SK-N-SH (cell line): ENCODE data around the gene TBPL1. TPM values are rescaled to one million over a fixed set of nuclear protein-coding genes. Genes with fewer than 3 reads are reported as not detected.

ENCODE experiments used
- CTCF ChIA-PET: fragments of 300-600, 350-600 bp; formaldehyde crosslinking; extraction: SDS; loops from one replicate; lab custom pipeline; 2021; lab: Yijun Ruan, JAX
- POLR2A ChIA-PET: fragments of 350-600 bp; sonication (Branson Sonifier 250); formaldehyde crosslinking; extraction: SDS; loops from one replicate; lab custom pipeline; 2020; ENCODE audit warnings: antibody characterized with exemption, inconsistent platforms; lab: Yijun Ruan, JAX
- DNase-seq: peaks from one replicate; pipeline ENCODE4 v3.0.0; 2012
- H2AFZ ChIP-seq: fragments of 200-600 bp; sonication (generic); 2 replicates; pipeline ENCODE4 v1.8.1; 2016; ENCODE audit warnings: antibody characterized with exemption, mild to moderate bottlenecking, low read depth
- H3F3A ChIP-seq: fragments of 200-600 bp; sonication (generic); replicated peaks from 2 replicates; pipeline ENCODE3; 2016; ENCODE audit warnings: antibody characterized with exemption, mild to moderate bottlenecking; ENCODE audit not compliant: insufficient read depth
- H3K27ac ChIP-seq, 2 experiments: fragments of 200-500 bp in 1 of 2; fragments of 200-600 bp in 1 of 2; sonication (Bioruptor generic) in 1 of 2; sonication (generic), shearing (Covaris generic) in 1 of 2; 2 replicates each; pipeline versions ENCODE4 v1.5.1 to v1.6.1; 2014 to 2016; ENCODE audit warnings: low read depth in 2 of 2, inconsistent platforms in 1 of 2, low read length in 1 of 2, mild to moderate bottlenecking in 1 of 2, mixed read lengths in 1 of 2
- H3K27me3 ChIP-seq: fragments of 200-600 bp; sonication (generic), shearing (Covaris generic); 2 replicates; pipeline ENCODE4 v1.6.1; 2016; ENCODE audit warnings: mixed run types; ENCODE audit not compliant: insufficient read depth
- H3K36me3 ChIP-seq, 2 experiments: fragments of 200-500 bp in 1 of 2; fragments of 200-600 bp in 1 of 2; sonication (Bioruptor generic) in 1 of 2; sonication (generic) in 1 of 2; replicated peaks in 1 of 2; 2 replicates each; pipeline versions ENCODE3 to v1.5.1; 2014 to 2016; ENCODE audit warnings: low read length in 1 of 2, mild to moderate bottlenecking in 1 of 2; ENCODE audit not compliant: insufficient read depth in 2 of 2, control insufficient read depth in 1 of 2
- H3K4me1 ChIP-seq, 2 experiments: fragments of 200-500 bp in 1 of 2; fragments of 200-600 bp in 1 of 2; sonication (Bioruptor generic) in 1 of 2; sonication (generic), shearing (Covaris generic) in 1 of 2; 2 replicates each; pipeline versions ENCODE4 v1.5.1 to v1.6.1; 2014 to 2016; ENCODE audit warnings: low read depth in 1 of 2, low read length in 1 of 2, mixed run types in 1 of 2; ENCODE audit not compliant: insufficient read depth in 2 of 2, control insufficient read depth in 1 of 2
- H3K4me2 ChIP-seq: fragments of 200-600 bp; sonication (generic), shearing (Covaris generic); 2 replicates; pipeline ENCODE4 v1.6.1; 2017; ENCODE audit warnings: mixed run types
- H3K4me3 ChIP-seq, 2 experiments: fragments of 200-500 bp in 1 of 2; fragments of 200-600 bp in 1 of 2; sonication (Bioruptor generic) in 1 of 2; sonication (generic), shearing (Covaris generic) in 1 of 2; 2 replicates each; pipeline versions ENCODE4 v1.5.1 to v1.8.1; 2014 to 2016; ENCODE audit warnings: low read depth in 2 of 2, inconsistent platforms in 1 of 2, low read length in 1 of 2, mild to moderate bottlenecking in 1 of 2, mixed read lengths in 1 of 2, moderate library complexity in 1 of 2
- H3K79me2 ChIP-seq: fragments of 200-600 bp; sonication (generic); 2 replicates; pipeline ENCODE4 v1.8.1; 2017; ENCODE audit warnings: mild to moderate bottlenecking; ENCODE audit not compliant: insufficient read depth
- H3K9ac ChIP-seq: fragments of 200-600 bp; sonication (generic); 2 replicates; pipeline ENCODE4 v1.6.1; 2017; ENCODE audit warnings: mixed run types
- H3K9me2 ChIP-seq: fragments of 200-600 bp; sonication (generic); 2 replicates; pipeline ENCODE4 v1.6.1; 2017; ENCODE audit warnings: mixed run types
- H3K9me3 ChIP-seq: fragments of 200-600 bp; sonication (generic); 2 replicates; pipeline ENCODE4 v1.6.1; 2017; ENCODE audit warnings: mixed run types, mild to moderate bottlenecking, moderate library complexity
- H4K20me1 ChIP-seq: fragments of 200-600 bp; sonication (generic); 2 replicates; pipeline ENCODE4 v1.6.1; 2017; ENCODE audit warnings: mild to moderate bottlenecking, mixed run types; ENCODE audit not compliant: insufficient read depth
- CTCF ChIP-seq: fragments of 200-600 bp; sonication (generic); IDR thresholded peaks from 2 replicates; pipeline ENCODE4 v1.6.1; 2017; ENCODE audit warnings: antibody characterized with exemption, mild to moderate bottlenecking, moderate library complexity
- EZH2phosphoT487 ChIP-seq: fragments of 200-600 bp; sonication (generic); IDR thresholded peaks from 2 replicates; pipeline ENCODE4 v1.6.1; 2017; ENCODE audit warnings: low read depth, mixed run types, mild to moderate bottlenecking, antibody characterized with exemption, moderate library complexity, borderline replicate concordance
- FOSL2 ChIP-seq: IDR thresholded peaks from 2 replicates; pipeline ENCODE4 v1.4.0; 2012; ENCODE audit warnings: low read depth, mild to moderate bottlenecking, moderate library complexity, borderline replicate concordance
- FOXJ3 ChIP-seq: sonication (generic); formaldehyde crosslinking; IDR thresholded peaks from 2 replicates; pipeline ENCODE4 v1.5.1; 2020; ENCODE audit warnings: mild to moderate bottlenecking, missing genetic modification reagents
- FOXM1 ChIP-seq: IDR thresholded peaks from 2 replicates; pipeline ENCODE4 v1.4.0; 2012; ENCODE audit warnings: low read depth, mild to moderate bottlenecking
- GATA2 ChIP-seq: sonication (generic); formaldehyde crosslinking; IDR thresholded peaks from 2 replicates; pipeline ENCODE4 v1.5.0; 2020; ENCODE audit warnings: mild to moderate bottlenecking, missing genetic modification reagents
- IRF3 ChIP-seq: fragments of 150-350 bp; IDR thresholded peaks from 2 replicates; pipeline ENCODE4 v1.6.1; 2016; ENCODE audit warnings: mild to moderate bottlenecking, low read depth, low read length
- POLR2AphosphoS5 ChIP-seq: IDR thresholded peaks from 2 replicates; pipeline ENCODE4 v1.6.1; 2012; ENCODE audit warnings: low read depth, low read length
- RCOR1 ChIP-seq: fragments of 150-350 bp; IDR thresholded peaks from 2 replicates; pipeline ENCODE4 v1.6.1; 2017; ENCODE audit warnings: antibody characterized with exemption, low read length
- RFX5 ChIP-seq: IDR thresholded peaks from 2 replicates; pipeline ENCODE4 v1.6.1; 2012; ENCODE audit warnings: mild to moderate bottlenecking, improper control_type of control experiment, low read length
- RXRA ChIP-seq: IDR thresholded peaks from 2 replicates; pipeline ENCODE4 v1.4.0; 2012; ENCODE audit warnings: low read depth, mild to moderate bottlenecking, borderline replicate concordance
- TAF1 ChIP-seq: IDR thresholded peaks from 2 replicates; pipeline ENCODE4 v1.6.1; 2012; ENCODE audit warnings: low read depth, mild to moderate bottlenecking, low read length, moderate library complexity, borderline replicate concordance
- TCF12 ChIP-seq: IDR thresholded peaks from 2 replicates; pipeline ENCODE4 v1.4.0; 2012
- TEAD4 ChIP-seq: IDR thresholded peaks from 2 replicates; pipeline ENCODE4 v1.4.0; 2012; ENCODE audit warnings: mild to moderate bottlenecking, borderline replicate concordance; ENCODE audit not compliant: insufficient read depth
- USF2 ChIP-seq: fragments of 150-350 bp; IDR thresholded peaks from 2 replicates; pipeline ENCODE4 v1.6.1; 2017; ENCODE audit warnings: antibody characterized with exemption, low read length, low read depth, borderline replicate concordance
- WGBS: methylation state at CpG from one replicate; pipeline ENCODE4 v1.1.6; 2017; ENCODE audit warnings: low lambda C conversion rate; 5-methylcytosine and 5-hydroxymethylcytosine counted together
- polyA plus RNA-seq, 3 experiments: library from polyadenylated mRNA; depleted of rRNA; stranded (reverse); fragments of >200 nt; gene quantifications; 2 replicates each; pipeline ENCODE4 v1.2.3, GENCODE V29; 2012
- TF ChIP-seq, protein P1 (sequence below): IDR thresholded peaks from 2 replicates; pipeline ENCODE4; 2012
- TF ChIP-seq, protein P2 (sequence below): IDR thresholded peaks from 2 replicates; pipeline ENCODE4 v1.4.0; 2012; ENCODE audit warnings: low read depth, borderline replicate concordance

TBPL1 gene
- polyA plus RNA-seq, 1 of the 3 experiments (the other 2 are of a cell fraction), result 16.3 TPM

DNA sequence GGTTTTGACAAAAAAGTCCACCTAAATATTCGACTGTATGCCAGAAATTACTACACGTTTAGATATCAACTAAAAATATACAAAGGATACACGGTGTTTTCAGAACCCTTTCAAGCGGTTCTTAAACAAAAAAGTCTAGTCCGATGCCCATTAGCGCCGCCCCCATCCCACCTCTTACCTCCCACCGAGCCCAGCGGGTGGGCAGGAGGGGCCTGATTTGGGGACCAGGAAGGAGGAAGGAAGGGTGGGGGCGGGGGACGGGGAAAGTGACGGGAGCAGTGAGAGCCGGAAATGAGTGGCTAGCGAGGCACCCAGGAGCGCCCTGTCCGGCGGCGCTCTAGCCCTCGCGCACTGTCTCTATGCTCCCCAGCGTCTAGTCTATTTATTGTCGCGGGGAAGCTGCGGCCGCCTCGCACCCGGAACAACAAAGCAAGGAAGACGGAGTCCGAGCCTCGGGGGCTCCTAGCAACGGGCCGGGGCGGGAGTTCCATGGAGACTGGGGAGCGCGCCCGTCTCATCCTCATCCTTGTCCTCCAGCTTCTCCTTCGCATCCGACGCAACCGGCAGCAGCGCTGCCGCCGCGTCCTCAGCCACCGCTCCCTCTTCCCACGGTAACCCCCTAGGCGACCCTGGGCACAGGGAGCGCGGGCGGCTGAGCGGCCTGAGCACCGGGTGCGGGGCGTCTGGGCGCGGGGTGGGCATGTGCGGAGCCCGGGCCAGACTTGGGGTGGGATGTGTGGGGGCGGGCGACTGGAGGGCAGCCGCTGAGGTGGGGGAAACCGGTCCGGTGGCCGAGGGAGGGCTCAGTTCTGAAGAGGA, at the start of gene TBPL1 (continued):
- TF ChIP-seq USF2 (no peak), TAF1 (peak; percentile 89), TEAD4 (0 out of 2 replicates have a peak, but pooled peaks have one; percentile 5), RFX5 (peak; percentile 68; the same call in 1 of the 2 replicates)
- TF ChIP-seq, protein P1, sequence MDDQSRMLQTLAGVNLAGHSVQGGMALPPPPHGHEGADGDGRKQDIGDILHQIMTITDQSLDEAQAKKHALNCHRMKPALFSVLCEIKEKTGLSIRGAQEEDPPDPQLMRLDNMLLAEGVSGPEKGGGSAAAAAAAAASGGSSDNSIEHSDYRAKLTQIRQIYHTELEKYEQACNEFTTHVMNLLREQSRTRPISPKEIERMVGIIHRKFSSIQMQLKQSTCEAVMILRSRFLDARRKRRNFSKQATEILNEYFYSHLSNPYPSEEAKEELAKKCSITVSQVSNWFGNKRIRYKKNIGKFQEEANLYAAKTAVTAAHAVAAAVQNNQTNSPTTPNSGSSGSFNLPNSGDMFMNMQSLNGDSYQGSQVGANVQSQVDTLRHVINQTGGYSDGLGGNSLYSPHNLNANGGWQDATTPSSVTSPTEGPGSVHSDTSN, result peak; percentile 64; the same call in 1 of the 2 replicates

GRCh38 chr6:133903855-133904254, 49.2 kb upstream of the TBPL1 start:
- peaks cover 24% of the 10 kb centered on the region; the same call in 1 of the 2 replicates for H3K27me3 ChIP-seq
- ChIA-PET CTCF (no interaction called here), POLR2A (no interaction called here)
- no peaks in the 10 kb centered on the region for H4K20me1 ChIP-seq
- no peak overlapping the region for H2AFZ ChIP-seq
- no peak overlapping the region for H3K9ac ChIP-seq
- no peak overlapping the region for H3K27ac ChIP-seq
- H3K4me1 ChIP-seq, result no peaks in the 10 kb centered on the region
- no peak overlapping the region for H3K4me2 ChIP-seq
- DNase-seq, result no peak
- no peaks in the 10 kb centered on the region for H3K9me3 ChIP-seq
- no peaks in the 10 kb centered on the region for H3K79me2 ChIP-seq
- 11% methylated on average over 2 of the region's 2 CpGs for WGBS
- no peaks in the 10 kb centered on the region for H3F3A ChIP-seq
- H3K9me2 ChIP-seq, result no peaks in the 10 kb centered on the region
- H3K4me3 ChIP-seq, result no peak overlapping the region
- no peak for TF ChIP-seq FOXM1
- TF ChIP-seq TCF12, result no peak
- TF ChIP-seq RXRA, result no peak
- TF ChIP-seq EZH2phosphoT487, result no peak
- no peak for TF ChIP-seq FOXJ3 (CRISPR knock-in tag)
- TF ChIP-seq FOSL2, result no peak
- no peak for TF ChIP-seq USF2
- TF ChIP-seq RCOR1, result no peak
- no peak for TF ChIP-seq GATA2
- no peak for TF ChIP-seq IRF3
- TF ChIP-seq POLR2AphosphoS5, result no peak
- TF ChIP-seq TEAD4, result no peak
- TF ChIP-seq, protein P2, sequence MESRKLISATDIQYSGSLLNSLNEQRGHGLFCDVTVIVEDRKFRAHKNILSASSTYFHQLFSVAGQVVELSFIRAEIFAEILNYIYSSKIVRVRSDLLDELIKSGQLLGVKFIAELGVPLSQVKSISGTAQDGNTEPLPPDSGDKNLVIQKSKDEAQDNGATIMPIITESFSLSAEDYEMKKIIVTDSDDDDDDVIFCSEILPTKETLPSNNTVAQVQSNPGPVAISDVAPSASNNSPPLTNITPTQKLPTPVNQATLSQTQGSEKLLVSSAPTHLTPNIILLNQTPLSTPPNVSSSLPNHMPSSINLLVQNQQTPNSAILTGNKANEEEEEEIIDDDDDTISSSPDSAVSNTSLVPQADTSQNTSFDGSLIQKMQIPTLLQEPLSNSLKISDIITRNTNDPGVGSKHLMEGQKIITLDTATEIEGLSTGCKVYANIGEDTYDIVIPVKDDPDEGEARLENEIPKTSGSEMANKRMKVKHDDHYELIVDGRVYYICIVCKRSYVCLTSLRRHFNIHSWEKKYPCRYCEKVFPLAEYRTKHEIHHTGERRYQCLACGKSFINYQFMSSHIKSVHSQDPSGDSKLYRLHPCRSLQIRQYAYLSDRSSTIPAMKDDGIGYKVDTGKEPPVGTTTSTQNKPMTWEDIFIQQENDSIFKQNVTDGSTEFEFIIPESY, result no peak
- TF ChIP-seq CTCF, result no peak
- TF ChIP-seq, all 33 proteins: peak for 0
- no peaks in the 10 kb centered on the region for H3K36me3 ChIP-seq
